ENCODE measurements around the gene SYT3. TPM values are rescaled to one million over a fixed set of nuclear protein-coding genes. Genes with fewer than 3 reads are reported as not detected.

Gene SYT3
- total and polyA plus RNA-seq, 5 donors, result 0.25 to 1.0 (median 0.50) TPM

GRCh38 chr19:50648659-50649058 is 9.0 kb upstream of the SYT3 start:
- no peak for ATAC-seq
- WGBS, result 45% methylated on average over 5 of the region's 5 CpGs
- no peak for DNase-seq
- H3K4me3 ChIP-seq (ENCODE audit: low read length), result no peak overlapping the region
- no peaks in the 10 kb centered on the region for H3K9me3 ChIP-seq (ENCODE audit: control insufficient read depth, low read length)
- no peak overlapping the region for H3K27ac ChIP-seq (ENCODE audit: low read length)
- intact Hi-C loops (cut with DNase I), result no loop called here
- H3K4me1 ChIP-seq (ENCODE audit: control insufficient read depth, insufficient read depth, low read length), result no peaks in the 10 kb centered on the region
- no peaks in the 10 kb centered on the region for H3K27me3 ChIP-seq (ENCODE audit: control insufficient read depth, insufficient read depth)

GRCh38 chr19:50647879-50648615 is 8.4 kb upstream of the SYT3 start:
- WGBS, result 71% methylated on average over 10 of the region's 10 CpGs
- DNase-seq, result no peak
- no peaks in the 10 kb centered on the region for H3K27me3 ChIP-seq (ENCODE audit: control insufficient read depth, insufficient read depth)
- H3K27ac ChIP-seq (ENCODE audit: low read length), result no peak overlapping the region
- no peaks in the 10 kb centered on the region for H3K4me1 ChIP-seq (ENCODE audit: control insufficient read depth, insufficient read depth, low read length)
- intact Hi-C loops (cut with DNase I), result no loop called here
- no peak overlapping the region for H3K4me3 ChIP-seq (ENCODE audit: low read length)
- no peaks in the 10 kb centered on the region for H3K9me3 ChIP-seq (ENCODE audit: control insufficient read depth, low read length)
- ATAC-seq, result no peak

- H3K9me3 ChIP-seq (ENCODE audit: control insufficient read depth, low read length), result no peaks in the 10 kb centered on the region
- no peaks in the 10 kb centered on the region for H3K4me1 ChIP-seq (ENCODE audit: control insufficient read depth, insufficient read depth, low read length)
- WGBS, result 38% methylated on average over 6 of the region's 6 CpGs
- H3K27ac ChIP-seq (ENCODE audit: low read length), result no peak overlapping the region
- ATAC-seq (no peak), DNase-seq (no peak)
- intact Hi-C loops (cut with DNase I), result no loop called here
- no peak overlapping the region for H3K4me3 ChIP-seq (ENCODE audit: low read length)
- H3K27me3 ChIP-seq (ENCODE audit: control insufficient read depth, insufficient read depth), result no peaks in the 10 kb centered on the region
Observed at GRCh38 chr19:50646074-50646807, 6.6 kb upstream of the SYT3 start.

- H3K27ac ChIP-seq (ENCODE audit: low read length), result no peak overlapping the region
- H3K4me3 ChIP-seq (ENCODE audit: low read length), result no peak overlapping the region
- WGBS, result 66% methylated on average over 6 of the region's 6 CpGs
- no peak for ATAC-seq
- DNase-seq, result no peak
- H3K4me1 ChIP-seq (ENCODE audit: control insufficient read depth, insufficient read depth, low read length), result no peaks in the 10 kb centered on the region
- H3K27me3 ChIP-seq (ENCODE audit: control insufficient read depth, insufficient read depth), result no peaks in the 10 kb centered on the region
- H3K9me3 ChIP-seq (ENCODE audit: control insufficient read depth, low read length), result no peaks in the 10 kb centered on the region
- intact Hi-C loops (cut with DNase I), result no loop called here
Observed at GRCh38 chr19:50645107-50645506, 5.4 kb upstream of the SYT3 start.

DNA sequence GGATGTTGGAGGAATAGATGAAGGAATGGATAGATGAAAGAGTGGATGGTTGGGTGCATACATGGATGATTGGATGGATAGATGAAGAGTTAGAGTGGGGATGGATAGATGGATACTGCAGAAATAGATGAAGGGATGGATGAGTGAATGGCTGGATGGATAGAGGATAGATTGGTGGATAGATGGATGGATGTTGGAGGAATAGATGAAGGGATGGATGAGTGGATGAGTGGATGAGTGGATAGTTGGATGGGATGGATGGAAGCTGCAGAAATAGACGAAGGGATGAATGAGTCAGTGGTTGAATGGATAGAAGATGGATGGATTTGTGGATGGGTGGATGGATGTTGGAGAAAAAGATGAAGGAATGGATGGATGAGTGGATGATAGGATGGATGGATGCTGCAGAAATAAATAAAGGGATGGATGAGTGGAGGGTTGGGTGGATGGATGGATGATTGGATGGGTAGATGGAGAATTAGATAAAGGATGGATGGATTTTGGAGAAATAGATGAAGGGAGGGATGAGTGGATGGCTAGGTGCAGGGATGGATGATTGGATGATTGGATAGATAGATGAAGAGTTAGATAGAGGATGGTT is 4.7 kb upstream of the SYT3 start:
- H3K4me1 ChIP-seq (ENCODE audit: control insufficient read depth, insufficient read depth, low read length), result no peaks in the 10 kb centered on the region
- H3K4me3 ChIP-seq (ENCODE audit: low read length), result no peak overlapping the region
- no peaks in the 10 kb centered on the region for H3K27me3 ChIP-seq (ENCODE audit: control insufficient read depth, insufficient read depth)
- H3K9me3 ChIP-seq (ENCODE audit: control insufficient read depth, low read length), result no peaks in the 10 kb centered on the region
- H3K27ac ChIP-seq (ENCODE audit: low read length), result no peak overlapping the region
- DNase-seq, result no peak
- intact Hi-C loops (cut with DNase I), result no loop called here
- ATAC-seq, result no peak
- 43% methylated on average over 1 of the region's 1 CpG for WGBS

DNA sequence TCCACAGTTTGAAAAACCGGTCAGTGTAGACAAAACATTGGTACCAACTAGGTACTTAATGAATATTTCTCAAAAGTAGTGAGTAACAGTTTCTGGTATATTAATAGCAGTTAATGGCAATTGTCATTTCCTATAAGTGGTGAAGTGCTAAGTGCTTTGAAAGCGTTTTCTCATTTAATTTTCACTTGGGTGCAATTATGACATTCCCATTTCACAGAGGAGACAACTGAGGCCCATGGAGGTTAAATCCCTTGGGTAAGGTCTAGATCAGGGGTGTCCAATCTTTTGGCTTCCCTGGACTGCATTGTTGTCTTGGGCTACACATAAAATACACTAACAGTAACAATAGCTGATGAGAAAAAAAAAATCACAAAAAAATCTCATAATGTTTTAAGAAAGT is 687 bp upstream of the SYT3 start:
- Histone ChIP-seq H3K9me3 (ENCODE audit: control insufficient read depth, low read length) (no peaks in the 10 kb centered on the region), H3K4me1 (ENCODE audit: control insufficient read depth, insufficient read depth, low read length) (no peaks in the 10 kb centered on the region), H3K27ac (ENCODE audit: low read length) (no peak overlapping the region), H3K27me3 (ENCODE audit: control insufficient read depth, insufficient read depth) (no peaks in the 10 kb centered on the region), H3K4me3 (ENCODE audit: low read length) (no peak overlapping the region)
- intact Hi-C loops (cut with DNase I), result no loop called here
- ATAC-seq (no peak), DNase-seq (no peak)
- WGBS, result 72% methylated on average over 2 of the region's 2 CpGs

DNA sequence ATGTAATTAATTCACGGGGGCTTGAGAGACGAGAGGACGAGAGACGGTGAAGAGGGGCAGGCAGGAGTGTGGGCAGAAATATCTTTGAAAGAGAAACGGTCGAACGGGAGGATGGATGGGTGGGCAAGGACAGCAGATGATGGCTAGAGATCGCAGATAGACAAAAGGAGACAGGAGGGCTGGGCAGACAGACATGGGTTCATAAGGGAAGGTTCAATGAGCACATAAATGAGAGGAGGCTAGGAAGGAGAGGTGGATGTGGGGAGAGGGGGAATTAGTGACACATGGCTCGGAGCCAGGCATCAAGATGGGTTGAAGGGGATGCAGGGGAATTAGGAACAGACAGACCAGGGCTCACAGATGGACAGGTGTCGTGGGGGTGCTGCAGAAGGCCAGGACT is 1.1 kb downstream of the SYT3 start:
- Histone ChIP-seq H3K27ac (ENCODE audit: low read length) (no peak overlapping the region), H3K4me3 (ENCODE audit: low read length) (no peak overlapping the region), H3K9me3 (ENCODE audit: control insufficient read depth, low read length) (peaks cover 2% of the 10 kb centered on the region), H3K4me1 (ENCODE audit: control insufficient read depth, insufficient read depth, low read length) (no peaks in the 10 kb centered on the region), H3K27me3 (ENCODE audit: control insufficient read depth, insufficient read depth) (no peaks in the 10 kb centered on the region)
- intact Hi-C loops (cut with DNase I), result no loop called here
- 40% methylated on average over 10 of the region's 10 CpGs for WGBS
- no peak for ATAC-seq
- no peak for DNase-seq

DNA sequence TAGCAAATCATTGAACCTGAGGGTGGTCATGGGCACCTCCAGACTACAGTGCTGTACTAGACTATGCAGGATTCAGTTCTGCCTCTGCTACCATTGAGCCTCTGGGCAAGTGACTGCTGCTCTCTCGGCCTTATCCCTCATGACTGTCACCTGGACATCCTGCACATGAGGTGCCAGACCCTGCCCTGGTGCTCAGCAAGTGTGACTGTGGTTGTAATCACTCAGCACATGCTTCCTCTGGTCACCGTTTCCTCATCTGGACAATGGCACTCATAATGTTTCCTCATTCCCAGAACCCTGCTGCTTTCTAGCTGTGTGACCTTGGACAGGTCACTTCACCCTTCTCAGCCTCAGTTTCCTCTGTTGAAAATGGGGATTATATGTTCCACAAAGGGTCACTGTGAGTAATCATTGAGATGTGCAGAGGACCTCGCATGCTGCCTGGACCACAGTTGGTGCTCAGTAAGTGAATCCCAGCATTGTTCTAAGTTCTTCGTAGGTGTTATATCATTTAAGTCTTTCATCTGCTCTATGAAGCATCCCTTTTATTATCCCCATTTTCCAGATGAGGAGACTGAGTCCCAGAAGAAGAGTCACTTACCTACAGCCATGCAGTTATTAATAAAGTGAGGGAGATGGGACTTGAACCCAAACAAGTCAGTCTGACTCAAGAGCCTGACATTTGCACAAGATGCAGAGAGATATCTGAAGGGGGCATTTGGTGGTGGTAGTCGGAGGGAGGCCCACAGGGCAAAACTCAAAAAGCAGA is 3.2 kb downstream of the SYT3 start:
- no peak for ATAC-seq
- Histone ChIP-seq H3K4me3 (ENCODE audit: low read length) (no peak overlapping the region), H3K9me3 (ENCODE audit: control insufficient read depth, low read length) (peaks cover 4% of the 10 kb centered on the region), H3K27me3 (ENCODE audit: control insufficient read depth, insufficient read depth) (no peaks in the 10 kb centered on the region), H3K27ac (ENCODE audit: low read length) (no peak overlapping the region), H3K4me1 (ENCODE audit: control insufficient read depth, insufficient read depth, low read length) (no peaks in the 10 kb centered on the region)
- DNase-seq, result no peak
- intact Hi-C loops (cut with DNase I), result no loop called here
- WGBS, result 62% methylated on average over 5 of the region's 5 CpGs

- ATAC-seq, result no peak
- 96% methylated on average over 2 of the region's 2 CpGs for WGBS
- H3K27me3 ChIP-seq (ENCODE audit: control insufficient read depth, insufficient read depth), result no peaks in the 10 kb centered on the region
- no peak overlapping the region for H3K4me3 ChIP-seq (ENCODE audit: low read length)
- H3K4me1 ChIP-seq (ENCODE audit: control insufficient read depth, insufficient read depth, low read length), result no peaks in the 10 kb centered on the region
- intact Hi-C loops (cut with DNase I), result no loop called here
- no peak for DNase-seq
- H3K9me3 ChIP-seq (ENCODE audit: control insufficient read depth, low read length), result peaks cover 4% of the 10 kb centered on the region
- no peak overlapping the region for H3K27ac ChIP-seq (ENCODE audit: low read length)
Observed at GRCh38 chr19:50633973-50634372, 5.7 kb downstream of the SYT3 start.

- Histone ChIP-seq H3K27ac (ENCODE audit: low read length) (no peak overlapping the region), H3K27me3 (ENCODE audit: control insufficient read depth, insufficient read depth) (no peaks in the 10 kb centered on the region), H3K4me3 (ENCODE audit: low read length) (no peak overlapping the region), H3K4me1 (ENCODE audit: control insufficient read depth, insufficient read depth, low read length) (no peaks in the 10 kb centered on the region), H3K9me3 (ENCODE audit: control insufficient read depth, low read length) (peaks cover 4% of the 10 kb centered on the region)
- ATAC-seq, result no peak
- intact Hi-C loops (cut with DNase I), result no loop called here
- WGBS, result 71% methylated on average over 2 of the region's 2 CpGs
- DNase-seq, result no peak
Observed at GRCh38 chr19:50633359-50633758, 6.3 kb downstream of the SYT3 start.

All from right cardiac atrium (tissue), 5 donors.